GM12892 (cell line): ENCODE measurements around the gene NME8.

Experiments
- POLR2A ChIP-seq: IDR thresholded peaks from 2 replicates; pipeline ENCODE4 v1.6.1; 2011; ENCODE audit warnings: low read depth, low read length, control low read depth
- TAF1 ChIP-seq: IDR thresholded peaks from 2 replicates; pipeline ENCODE4 v1.6.1; 2011; ENCODE audit warnings: low read depth, mild to moderate bottlenecking, control low read depth, low read length, borderline replicate concordance

GRCh38 chr7:37932543-37932942, 84.1 kb downstream of the NME8 start:
- TF ChIP-seq POLR2A (no peak), TAF1 (no peak)
